Prostate gland (tissue), 2 donors: ENCODE data around the gene WWC2.

Experiments used
- POLR2AphosphoS5 ChIP-seq: sonication (generic); formaldehyde crosslinking; IDR thresholded peaks from one replicate; pipeline ENCODE4 v1.6.1; 2017; ENCODE audit warnings: antibody characterized with exemption
- TF ChIP-seq, protein P1 (sequence below), 4 experiments: fragments of 200-600 bp in 2 of 4; fragments of 450-650 bp in 2 of 4; sonication (generic) in 2 of 4; IDR thresholded peaks; 1 replicate in 3 of 4; 2 replicates in 1 of 4; pipeline ENCODE4 v1.5.1; 2016 to 2019; ENCODE audit warnings: antibody characterized with exemption in 4 of 4, mild to moderate bottlenecking in 2 of 4, moderate library complexity in 2 of 4

DNA sequence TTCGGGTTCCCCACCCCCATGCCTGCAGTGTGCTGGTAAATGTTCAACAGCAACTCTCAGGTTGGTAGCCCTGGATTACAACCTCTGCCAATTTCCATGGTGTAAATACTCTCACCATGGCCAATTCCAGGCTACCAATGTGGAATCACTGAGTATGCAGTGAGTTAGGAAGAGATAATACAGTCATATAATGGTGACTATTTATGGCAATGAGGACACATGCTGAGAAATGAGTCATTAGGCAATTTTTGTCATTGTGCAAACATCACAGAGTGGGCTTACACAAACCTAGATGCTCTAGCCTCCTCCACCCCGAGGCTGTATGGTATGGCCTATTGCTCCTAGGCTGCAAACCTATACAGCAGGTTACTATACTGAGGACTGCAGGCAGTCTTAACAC, 227.8 kb downstream of the WWC2 start:
- TF ChIP-seq, protein P1, sequence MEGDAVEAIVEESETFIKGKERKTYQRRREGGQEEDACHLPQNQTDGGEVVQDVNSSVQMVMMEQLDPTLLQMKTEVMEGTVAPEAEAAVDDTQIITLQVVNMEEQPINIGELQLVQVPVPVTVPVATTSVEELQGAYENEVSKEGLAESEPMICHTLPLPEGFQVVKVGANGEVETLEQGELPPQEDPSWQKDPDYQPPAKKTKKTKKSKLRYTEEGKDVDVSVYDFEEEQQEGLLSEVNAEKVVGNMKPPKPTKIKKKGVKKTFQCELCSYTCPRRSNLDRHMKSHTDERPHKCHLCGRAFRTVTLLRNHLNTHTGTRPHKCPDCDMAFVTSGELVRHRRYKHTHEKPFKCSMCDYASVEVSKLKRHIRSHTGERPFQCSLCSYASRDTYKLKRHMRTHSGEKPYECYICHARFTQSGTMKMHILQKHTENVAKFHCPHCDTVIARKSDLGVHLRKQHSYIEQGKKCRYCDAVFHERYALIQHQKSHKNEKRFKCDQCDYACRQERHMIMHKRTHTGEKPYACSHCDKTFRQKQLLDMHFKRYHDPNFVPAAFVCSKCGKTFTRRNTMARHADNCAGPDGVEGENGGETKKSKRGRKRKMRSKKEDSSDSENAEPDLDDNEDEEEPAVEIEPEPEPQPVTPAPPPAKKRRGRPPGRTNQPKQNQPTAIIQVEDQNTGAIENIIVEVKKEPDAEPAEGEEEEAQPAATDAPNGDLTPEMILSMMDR (IDR thresholded peaks at IDR 0.05): no peak
- no peak for TF ChIP-seq POLR2AphosphoS5
